Measurements from ENCODE around the gene COPB1.

COPB1 gene

GRCh38 chr11:14506532-14506931 is 6.9 kb upstream of the COPB1 start:
- no peak for DNase-seq

DNA sequence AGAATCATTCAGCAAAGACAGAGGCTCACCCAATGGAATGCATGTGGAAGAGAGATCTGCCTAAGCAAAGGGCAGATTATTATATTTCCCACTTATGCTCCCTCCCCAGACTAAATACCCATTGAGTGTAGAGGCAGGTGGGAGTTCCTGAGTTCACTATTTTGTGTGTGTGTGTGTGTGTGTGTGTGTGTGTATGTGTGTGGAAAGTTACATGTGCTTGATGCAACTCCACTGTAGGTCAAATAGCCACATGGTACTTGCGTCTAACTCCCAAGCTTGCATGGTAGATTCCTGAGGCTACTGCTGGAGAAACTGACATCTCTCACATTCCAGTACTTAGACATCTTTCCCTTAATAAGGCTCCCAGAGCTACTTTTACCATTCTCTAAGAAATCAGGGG is 3.4 kb upstream of the COPB1 start:
- no peak for DNase-seq

DNA sequence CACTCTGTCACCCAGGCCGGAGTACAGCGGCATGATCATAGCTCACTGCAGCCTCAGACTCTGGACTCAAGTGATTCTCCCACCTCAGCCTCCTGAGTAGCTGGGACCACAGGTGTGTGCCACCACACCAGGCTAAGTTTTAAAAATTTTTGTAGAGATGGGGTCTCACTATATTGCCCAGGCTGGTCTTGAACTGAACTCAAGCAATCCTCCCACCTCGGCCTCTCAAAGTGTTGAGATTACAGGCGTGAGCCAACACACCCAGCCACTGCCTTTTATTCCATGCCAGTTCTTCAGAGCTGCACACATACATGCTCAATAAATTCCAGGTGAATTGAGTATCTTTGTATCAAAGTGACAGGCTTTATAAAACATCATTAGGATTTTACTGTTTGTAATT is 2.4 kb upstream of the COPB1 start:
- no peak for DNase-seq

GRCh38 chr11:14500181-14500651 is 605 bp upstream of the COPB1 start:
- no peak for DNase-seq

DNA sequence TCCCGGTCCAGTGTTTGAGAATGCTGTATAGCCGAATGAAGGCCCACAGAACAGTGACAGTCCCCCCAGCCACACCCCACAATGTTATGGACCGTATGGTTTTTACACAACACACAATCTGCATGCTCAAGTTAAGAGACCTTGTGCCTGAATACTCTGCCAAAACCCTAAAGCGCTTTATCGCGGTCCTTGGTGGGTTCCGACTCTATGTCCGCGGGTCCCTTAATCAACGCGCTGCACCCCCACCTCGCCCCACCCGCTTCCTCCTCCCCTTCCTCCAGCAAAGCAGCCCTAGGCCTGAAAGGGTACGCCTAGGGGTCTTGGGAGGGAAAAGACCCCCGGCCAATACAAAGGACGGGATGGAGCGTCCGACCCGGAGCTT is 442 bp downstream of the COPB1 start:
- no peak for DNase-seq

DNA sequence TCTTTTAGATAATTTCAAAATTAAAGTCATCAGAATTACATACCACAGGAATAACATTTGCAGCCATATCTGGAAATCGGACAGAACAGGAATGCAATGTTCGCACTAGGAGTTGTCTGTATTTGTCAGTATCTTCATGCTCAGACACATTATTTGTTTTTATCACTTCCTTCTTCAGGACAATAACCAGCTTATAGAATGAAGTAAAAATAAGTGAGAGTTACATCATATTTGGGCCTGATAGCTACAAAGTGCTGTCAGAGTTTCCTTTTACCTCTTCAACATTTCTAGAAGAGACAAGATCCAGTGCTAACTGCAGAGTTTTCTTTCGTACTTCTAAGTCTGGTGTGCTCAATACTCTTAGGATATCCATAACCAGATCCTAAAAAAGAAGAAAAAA is 18.9 kb downstream of the COPB1 start:
- DNase-seq: no peak

GRCh38 chr11:14471127-14471526 is 28.5 kb downstream of the COPB1 start:
- no peak for DNase-seq

GRCh38 chr11:14463623-14464022 is 36.0 kb downstream of the COPB1 start:
- DNase-seq: no peak

- DNase-seq: no peak
These were observed 39.5 kb downstream of the COPB1 start for GRCh38 chr11:14460147-14460546.

DNA sequence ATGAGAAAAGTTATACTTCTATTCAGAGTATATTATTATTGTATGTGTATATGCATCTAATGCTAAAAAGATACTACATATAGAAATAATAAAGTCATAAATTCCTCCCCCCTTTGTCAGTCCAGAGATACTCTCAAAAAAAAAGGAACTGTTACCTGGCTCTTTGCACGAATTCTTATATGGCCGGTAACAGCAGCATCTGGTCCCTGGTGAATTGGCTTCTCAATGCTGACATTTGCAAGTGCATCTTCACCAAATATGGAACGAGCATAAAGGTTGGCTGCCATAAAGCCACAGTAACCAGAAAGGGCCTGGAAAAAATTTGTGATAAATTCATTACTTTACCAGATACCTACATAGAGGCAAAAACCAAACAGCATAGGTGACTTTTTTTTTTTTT is 41.2 kb downstream of the COPB1 start:
- no peak for DNase-seq

GRCh38 chr11:14455648-14456430 is 43.8 kb downstream of the COPB1 start:
- no peak for DNase-seq

DNA sequence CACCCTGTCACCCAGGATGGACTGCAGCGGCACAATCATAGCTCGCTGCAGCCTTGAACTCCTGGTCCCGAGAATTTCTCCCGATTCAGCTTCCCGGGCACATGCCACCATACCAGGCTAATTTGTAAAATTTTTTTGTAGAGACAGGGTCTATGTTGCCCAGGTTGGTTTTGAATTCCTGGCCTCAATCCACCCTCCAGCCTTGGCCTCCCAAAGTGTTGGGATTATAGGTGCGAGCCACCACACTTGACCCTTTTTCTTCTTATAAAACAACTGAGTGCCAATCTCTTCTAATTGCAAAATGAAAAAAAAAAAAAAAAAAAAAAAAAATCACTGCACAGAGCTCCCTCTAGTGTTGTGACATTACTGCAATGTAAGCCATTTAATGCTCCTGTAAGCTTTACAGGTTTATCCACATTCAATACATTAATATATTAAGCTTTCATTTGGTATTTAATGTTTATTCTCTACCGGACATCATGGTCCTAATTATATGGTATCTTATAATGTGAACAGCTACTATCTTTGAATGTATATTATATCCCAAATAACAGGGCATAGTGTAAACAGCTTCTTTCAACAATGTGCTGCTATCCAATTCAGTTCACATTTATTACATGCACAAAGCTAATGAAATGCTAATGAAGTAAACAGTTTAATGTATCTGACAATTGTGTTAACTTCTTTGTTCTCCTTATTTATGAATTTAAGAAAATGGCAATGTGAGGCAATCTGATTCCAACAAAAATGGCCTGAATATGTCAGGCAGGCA is 44.6 kb downstream of the COPB1 start:
- no peak for DNase-seq

- DNase-seq: no peak
These were observed 47.8 kb downstream of the COPB1 start for GRCh38 chr11:14451825-14452224.

DNA sequence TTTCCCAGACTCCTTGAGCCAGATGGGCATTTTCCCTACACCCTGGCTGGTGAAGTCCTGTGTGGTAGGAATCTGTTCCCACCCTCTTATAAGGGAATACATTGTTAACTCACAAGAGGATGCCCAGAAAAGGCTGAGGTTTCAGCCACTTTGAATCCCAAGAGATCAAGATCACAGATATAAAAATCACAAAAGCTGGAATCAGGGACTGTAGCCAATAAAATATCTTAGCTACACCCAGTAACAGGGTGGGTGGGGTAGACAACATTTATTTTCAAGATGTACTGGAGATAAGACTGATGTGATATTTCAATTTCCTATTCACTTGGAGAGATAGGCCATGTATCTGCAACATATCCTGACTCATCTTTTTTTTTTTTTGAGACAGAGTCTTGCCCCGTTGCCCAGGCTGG is 50.3 kb downstream of the COPB1 start:
- DNase-seq: no peak

DNA sequence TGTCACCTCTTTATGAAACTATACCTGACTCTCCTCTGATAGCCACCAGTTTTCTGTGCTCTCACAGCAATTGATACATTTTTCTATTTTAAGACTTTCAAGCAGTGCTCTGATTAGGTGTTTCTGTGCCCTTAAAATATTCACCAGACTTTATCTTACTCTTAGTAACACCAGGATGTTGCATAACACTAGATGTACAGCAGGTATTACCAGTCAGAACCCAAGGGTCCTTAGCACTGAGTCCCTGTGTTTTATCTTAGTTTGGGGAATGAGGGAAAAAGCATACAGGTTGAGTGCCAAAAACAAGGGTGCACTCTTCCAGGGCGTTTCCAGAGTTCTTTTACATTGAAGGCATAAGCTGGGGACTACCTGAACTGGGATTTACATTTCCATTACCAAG is 51.4 kb downstream of the COPB1 start:
- DNase-seq: no peak

- no peak for DNase-seq
These were observed 52.9 kb downstream of the COPB1 start for GRCh38 chr11:14446701-14447169.

DNA sequence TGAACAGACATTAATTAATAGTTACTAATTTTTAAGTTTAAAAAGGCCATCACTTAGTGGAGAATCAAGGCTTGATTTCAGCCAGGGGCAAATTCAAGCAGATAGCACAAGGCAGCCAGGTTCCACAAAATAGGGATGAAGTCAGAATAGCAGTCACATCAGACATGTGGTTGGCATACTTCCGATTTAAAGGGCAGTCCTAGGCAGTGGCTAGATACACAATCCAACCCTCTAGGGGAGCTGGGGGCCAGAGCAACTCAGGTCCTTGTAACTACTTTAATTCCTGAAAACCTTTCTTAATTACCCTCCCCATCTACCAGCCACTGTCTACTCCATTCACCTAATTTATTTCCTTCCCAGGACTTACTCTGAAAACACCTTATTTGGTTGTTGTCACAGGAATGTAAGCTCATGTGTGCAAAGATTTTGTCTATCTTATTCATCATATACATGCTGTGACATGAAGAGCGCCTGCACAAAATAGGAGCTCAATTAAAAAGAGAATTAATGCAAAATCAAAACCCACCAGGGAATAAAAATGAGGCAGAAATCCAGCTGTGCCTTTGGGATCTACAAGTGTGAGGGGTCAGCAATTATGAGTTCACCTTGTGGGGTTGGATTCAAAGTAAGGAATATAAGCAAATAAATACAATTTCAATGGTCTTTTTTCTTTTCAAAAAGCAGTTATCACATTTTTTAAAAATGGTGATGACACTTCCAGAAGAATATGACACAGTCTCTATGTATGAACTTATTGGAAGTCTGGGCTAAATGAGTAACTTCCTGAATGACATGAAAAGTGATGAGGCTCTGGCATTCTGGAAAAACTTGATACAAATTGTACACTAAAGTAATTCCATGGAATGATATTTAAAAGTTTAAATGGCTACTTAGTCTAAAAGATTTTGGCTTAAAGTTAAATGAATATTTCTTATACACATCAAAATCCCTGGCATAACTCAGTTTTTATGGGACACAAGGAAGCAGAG is 53.8 kb downstream of the COPB1 start:
- DNase-seq: no peak

- DNase-seq: no peak
These were observed 55.0 kb downstream of the COPB1 start for GRCh38 chr11:14444441-14445189.

GRCh38 chr11:14443638-14444037 is 56.0 kb downstream of the COPB1 start:
- no peak for DNase-seq

- no peak for DNase-seq
These were observed 63.7 kb downstream of the COPB1 start for GRCh38 chr11:14435717-14436512.

DNA sequence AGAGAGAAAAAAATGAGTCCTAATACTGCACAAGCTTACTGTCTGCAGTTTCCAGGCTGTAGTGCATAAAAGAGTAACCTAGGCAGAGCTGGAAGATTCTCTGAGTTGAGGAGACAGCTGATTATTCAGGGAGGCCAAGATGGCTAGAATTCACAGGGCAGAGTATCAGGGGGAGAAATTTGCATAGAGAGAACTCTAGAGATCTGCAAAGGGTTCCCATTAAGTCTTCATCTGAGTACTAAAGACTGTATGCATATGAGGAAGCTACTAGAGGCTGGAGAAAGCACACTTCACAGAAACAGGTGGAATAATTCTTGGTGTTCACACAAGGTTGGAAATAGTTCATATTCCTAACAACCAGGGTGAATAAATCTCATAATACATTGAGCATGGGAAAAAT is 74.0 kb downstream of the COPB1 start:
- no peak for DNase-seq

Data from SIG-M5 (cell line).